ENCODE measurements around the gene HOXC10. TPM values are rescaled to one million over a fixed set of nuclear protein-coding genes. Genes with fewer than 3 reads are reported as not detected.

HOXC10 gene
- total RNA-seq, 1 donor, result 0.43 TPM

- H3K4me3 ChIP-seq (ENCODE audit: low read depth, low read length), result no peak overlapping the region
- DNase-seq (ENCODE audit: low read depth), result no peak
- TF ChIP-seq, protein P1, sequence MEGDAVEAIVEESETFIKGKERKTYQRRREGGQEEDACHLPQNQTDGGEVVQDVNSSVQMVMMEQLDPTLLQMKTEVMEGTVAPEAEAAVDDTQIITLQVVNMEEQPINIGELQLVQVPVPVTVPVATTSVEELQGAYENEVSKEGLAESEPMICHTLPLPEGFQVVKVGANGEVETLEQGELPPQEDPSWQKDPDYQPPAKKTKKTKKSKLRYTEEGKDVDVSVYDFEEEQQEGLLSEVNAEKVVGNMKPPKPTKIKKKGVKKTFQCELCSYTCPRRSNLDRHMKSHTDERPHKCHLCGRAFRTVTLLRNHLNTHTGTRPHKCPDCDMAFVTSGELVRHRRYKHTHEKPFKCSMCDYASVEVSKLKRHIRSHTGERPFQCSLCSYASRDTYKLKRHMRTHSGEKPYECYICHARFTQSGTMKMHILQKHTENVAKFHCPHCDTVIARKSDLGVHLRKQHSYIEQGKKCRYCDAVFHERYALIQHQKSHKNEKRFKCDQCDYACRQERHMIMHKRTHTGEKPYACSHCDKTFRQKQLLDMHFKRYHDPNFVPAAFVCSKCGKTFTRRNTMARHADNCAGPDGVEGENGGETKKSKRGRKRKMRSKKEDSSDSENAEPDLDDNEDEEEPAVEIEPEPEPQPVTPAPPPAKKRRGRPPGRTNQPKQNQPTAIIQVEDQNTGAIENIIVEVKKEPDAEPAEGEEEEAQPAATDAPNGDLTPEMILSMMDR (IDR thresholded peaks at IDR 0.05; ENCODE audit: insufficient read depth, low read depth, low read length), result no peak
Measured at GRCh38 chr12:54015018-54015931, 30.3 kb downstream of the HOXC10 start.

GRCh38 chr12:54016051-54016450, 31.1 kb downstream of the HOXC10 start:
- DNase-seq (ENCODE audit: low read depth), result no peak
- H3K4me3 ChIP-seq (ENCODE audit: low read depth, low read length), result peak overlapping the region; percentile 95
- TF ChIP-seq, protein P1 (IDR thresholded peaks at IDR 0.05; ENCODE audit: insufficient read depth, low read depth, low read length), result no peak

- peak overlapping the region; percentile 95 for H3K4me3 ChIP-seq (ENCODE audit: low read depth, low read length)
- peak; percentile 96 for DNase-seq (ENCODE audit: low read depth)
- TF ChIP-seq, protein P1 (IDR thresholded peaks at IDR 0.05; ENCODE audit: insufficient read depth, low read depth, low read length), result no peak
Measured at GRCh38 chr12:54016478-54016964, 31.6 kb downstream of the HOXC10 start.

DNA sequence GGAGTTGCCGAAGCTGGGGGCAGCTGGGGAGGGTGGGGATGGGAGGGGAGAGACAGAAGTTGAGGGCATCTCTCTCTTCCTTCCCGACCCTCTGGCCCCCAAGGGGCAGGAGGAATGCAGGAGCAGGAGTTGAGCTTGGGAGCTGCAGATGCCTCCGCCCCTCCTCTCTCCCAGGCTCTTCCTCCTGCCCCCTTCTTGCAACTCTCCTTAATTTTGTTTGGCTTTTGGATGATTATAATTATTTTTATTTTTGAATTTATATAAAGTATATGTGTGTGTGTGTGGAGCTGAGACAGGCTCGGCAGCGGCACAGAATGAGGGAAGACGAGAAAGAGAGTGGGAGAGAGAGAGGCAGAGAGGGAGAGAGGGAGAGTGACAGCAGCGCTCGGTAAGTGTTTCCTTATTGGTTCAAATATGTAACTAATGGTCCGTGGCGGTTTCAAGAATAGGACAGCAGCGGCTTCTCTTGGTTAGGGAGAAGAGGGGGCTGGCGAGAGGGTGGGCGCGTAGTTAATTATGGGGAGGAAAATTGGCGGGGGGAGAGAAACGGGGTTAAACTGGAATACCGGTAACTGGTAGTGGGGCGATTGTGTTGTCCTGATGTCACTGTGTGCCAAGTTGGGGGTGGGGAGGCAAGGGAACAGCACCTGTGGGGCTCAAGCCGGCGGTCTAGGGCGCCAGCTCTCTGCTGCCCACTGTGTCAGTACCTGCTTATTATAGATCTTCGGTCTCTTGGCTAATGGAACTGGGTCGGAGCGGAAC, 32.3 kb downstream of the HOXC10 start:
- DNase-seq (ENCODE audit: low read depth), result no peak
- H3K4me3 ChIP-seq (ENCODE audit: low read depth, low read length), result peak overlapping the region; percentile 95
- TF ChIP-seq, protein P1 (IDR thresholded peaks at IDR 0.05; ENCODE audit: insufficient read depth, low read depth, low read length), result no peak

DNA sequence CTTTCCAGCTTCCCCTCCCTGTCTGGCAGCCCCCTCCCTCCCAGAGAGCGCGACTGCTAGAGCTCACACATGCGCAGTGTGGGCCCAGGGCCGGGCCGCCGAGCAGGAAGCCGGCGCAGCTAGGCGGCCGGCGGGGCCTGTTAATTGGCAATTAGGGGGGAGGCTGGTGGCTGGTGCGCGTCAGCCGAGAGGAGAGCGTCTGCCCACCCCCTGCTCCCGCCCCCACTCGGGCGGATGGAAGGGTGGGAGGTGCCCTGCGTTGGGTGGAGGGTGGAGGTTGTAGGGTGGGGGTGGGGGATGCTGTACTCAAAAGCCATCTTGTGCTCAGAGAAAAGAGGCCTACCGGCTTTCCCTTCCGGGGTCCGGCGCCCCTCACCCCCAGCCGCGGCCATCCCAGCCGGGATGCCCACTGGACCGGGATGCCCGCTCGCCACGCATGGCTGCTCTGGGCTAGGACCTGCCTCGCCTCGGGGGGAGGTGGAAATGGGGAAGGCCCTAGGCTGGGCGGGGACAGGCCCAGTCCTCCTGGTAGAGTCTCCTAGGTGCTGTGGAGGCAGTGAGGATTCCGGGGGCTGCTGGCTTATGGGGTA, 33.0 kb downstream of the HOXC10 start:
- H3K4me3 ChIP-seq (ENCODE audit: low read depth, low read length), result peak overlapping the region; percentile 95
- peak; percentile 97 for DNase-seq (ENCODE audit: low read depth)
- TF ChIP-seq, protein P1 (IDR thresholded peaks at IDR 0.05; ENCODE audit: insufficient read depth, low read depth, low read length), result no peak

DNA sequence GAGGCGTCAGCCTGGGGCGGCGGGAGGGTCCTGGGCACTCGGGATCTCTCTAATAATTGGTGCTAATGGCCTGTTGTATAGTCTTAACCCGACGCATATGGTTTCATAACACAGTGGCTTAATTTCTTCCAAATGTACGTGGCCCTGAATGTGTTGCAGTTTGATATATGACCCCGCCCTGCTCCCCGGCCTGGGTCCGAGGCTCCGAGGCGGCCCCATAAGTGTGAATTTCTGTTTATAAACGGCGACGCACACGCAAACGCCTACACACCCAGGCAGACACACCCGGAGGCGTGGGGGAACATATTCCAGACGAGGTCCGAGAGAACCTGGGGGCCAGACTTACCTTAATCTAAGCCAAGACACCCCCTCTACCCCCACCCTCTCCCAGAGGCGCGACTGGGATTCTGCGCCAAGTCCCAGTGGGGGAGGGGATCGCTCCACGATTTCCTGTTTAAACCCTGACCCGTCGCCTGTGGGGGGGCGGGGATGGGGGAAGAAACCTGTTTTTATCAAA, 33.6 kb downstream of the HOXC10 start:
- peak; percentile 64 for DNase-seq (ENCODE audit: low read depth)
- TF ChIP-seq, protein P1 (IDR thresholded peaks at IDR 0.05; ENCODE audit: insufficient read depth, low read depth, low read length), result no peak
- peak overlapping the region; percentile 95 for H3K4me3 ChIP-seq (ENCODE audit: low read depth, low read length)

All from fibroblast of villous mesenchyme (primary cell).